HUES6 (cell line): ENCODE data around the gene GNPNAT1.
"Not testable (repeated sequence)": the region's sequence is repeated elsewhere in the genome, so short reads cannot be mapped to it uniquely, and the experiment has no call there.

Experiments used
- H3K27ac ChIP-seq: 2 replicates; pipeline ENCODE4 v1.7.0; 2013; ENCODE audit warnings: low read depth, mild to moderate bottlenecking, low read length, inconsistent platforms
- H3K27me3 ChIP-seq: 2 replicates; pipeline ENCODE4 v1.6.1; 2013; ENCODE audit warnings: low read length; ENCODE audit not compliant: control insufficient read depth, insufficient read depth
- H3K36me3 ChIP-seq: 2 replicates; pipeline ENCODE4 v1.6.1; 2013; ENCODE audit warnings: low read length; ENCODE audit not compliant: control insufficient read depth, insufficient read depth
- H3K4me1 ChIP-seq: 2 replicates; pipeline ENCODE4 v1.6.1; 2013; ENCODE audit warnings: low read length; ENCODE audit not compliant: control insufficient read depth, insufficient read depth
- H3K4me3 ChIP-seq: 2 replicates; pipeline ENCODE4 v1.5.1; 2013; ENCODE audit warnings: low read depth, low read length
- H3K9ac ChIP-seq: one replicate; pipeline ENCODE4 v1.6.1; 2013; ENCODE audit warnings: mild to moderate bottlenecking, low read length
- H3K9me3 ChIP-seq: 2 replicates; pipeline ENCODE4 v1.6.1; 2013; ENCODE audit warnings: low read depth, low read length; ENCODE audit not compliant: control insufficient read depth, insufficient read depth

GNPNAT1 gene

GRCh38 chr14:52790011-52790755 lies 1.2 kb downstream of the GNPNAT1 start:
- no peaks in the 10 kb centered on the region for H3K27me3 ChIP-seq
- H3K4me3 ChIP-seq = peak overlapping the region; percentile 77
- no peaks in the 10 kb centered on the region for H3K9me3 ChIP-seq
- no peak overlapping the region for H3K27ac ChIP-seq
- no peaks in the 10 kb centered on the region for H3K36me3 ChIP-seq
- peak overlapping the region; percentile 73 for H3K9ac ChIP-seq
- H3K4me1 ChIP-seq = peaks cover 7% of the 10 kb centered on the region

- Histone ChIP-seq H3K4me1 (peaks cover 7% of the 10 kb centered on the region), H3K4me3 (peak overlapping the region; percentile 77; the same call in 1 of the 2 replicates), H3K36me3 (0 out of 2 replicates have a peak, but pooled peaks cover 3% of the 10 kb centered on the region), H3K27ac (no peak overlapping the region), H3K9ac (no peak overlapping the region), H3K9me3 (no peaks in the 10 kb centered on the region), H3K27me3 (no peaks in the 10 kb centered on the region)
These were observed 2.3 kb downstream of the GNPNAT1 start for GRCh38 chr14:52789118-52789517.

- Histone ChIP-seq H3K9ac (no peak overlapping the region), H3K27ac (no peak overlapping the region), H3K9me3 (no peaks in the 10 kb centered on the region), H3K36me3 (peaks cover 22% of the 10 kb centered on the region), H3K4me1 (peaks cover under 1% of the 10 kb centered on the region), H3K4me3 (no peak overlapping the region), H3K27me3 (no peaks in the 10 kb centered on the region)
These were observed 4.5 kb downstream of the GNPNAT1 start for GRCh38 chr14:52786887-52787286.

- Histone ChIP-seq H3K4me3 (no peak overlapping the region), H3K9me3 (no peaks in the 10 kb centered on the region), H3K27ac (no peak overlapping the region), H3K9ac (no peak overlapping the region), H3K4me1 (no peaks in the 10 kb centered on the region), H3K27me3 (no peaks in the 10 kb centered on the region), H3K36me3 (peaks cover 55% of the 10 kb centered on the region)
These were observed 8.2 kb downstream of the GNPNAT1 start for GRCh38 chr14:52783206-52783605.

- H3K9ac ChIP-seq = no peak overlapping the region
- H3K4me3 ChIP-seq = no peak overlapping the region
- no peak overlapping the region for H3K27ac ChIP-seq
- H3K27me3 ChIP-seq = no peaks in the 10 kb centered on the region
- no peaks in the 10 kb centered on the region for H3K4me1 ChIP-seq
- peaks cover 70% of the 10 kb centered on the region for H3K36me3 ChIP-seq
- no peaks in the 10 kb centered on the region for H3K9me3 ChIP-seq
These were observed 9.8 kb downstream of the GNPNAT1 start for GRCh38 chr14:52781629-52782028.

GRCh38 chr14:52780893-52781292 lies 10.5 kb downstream of the GNPNAT1 start:
- H3K27ac ChIP-seq = no peak overlapping the region
- H3K36me3 ChIP-seq = peaks cover 76% of the 10 kb centered on the region
- no peak overlapping the region for H3K4me3 ChIP-seq
- no peaks in the 10 kb centered on the region for H3K4me1 ChIP-seq
- H3K9ac ChIP-seq = no peak overlapping the region
- no peaks in the 10 kb centered on the region for H3K9me3 ChIP-seq
- H3K27me3 ChIP-seq = no peaks in the 10 kb centered on the region

- no peaks in the 10 kb centered on the region for H3K27me3 ChIP-seq
- no peak overlapping the region for H3K27ac ChIP-seq
- H3K36me3 ChIP-seq = peaks cover 86% of the 10 kb centered on the region
- no peak overlapping the region for H3K4me3 ChIP-seq
- H3K9me3 ChIP-seq = no peaks in the 10 kb centered on the region
- no peaks in the 10 kb centered on the region for H3K4me1 ChIP-seq
- no peak overlapping the region for H3K9ac ChIP-seq
These were observed 12.7 kb downstream of the GNPNAT1 start for GRCh38 chr14:52778702-52779101.

- H3K4me3 ChIP-seq = no peak overlapping the region
- peaks cover 76% of the 10 kb centered on the region for H3K36me3 ChIP-seq
- no peaks in the 10 kb centered on the region for H3K4me1 ChIP-seq
- no peak overlapping the region for H3K9ac ChIP-seq
- no peak overlapping the region for H3K27ac ChIP-seq
- no peaks in the 10 kb centered on the region for H3K9me3 ChIP-seq
- no peaks in the 10 kb centered on the region for H3K27me3 ChIP-seq
These were observed 14.6 kb downstream of the GNPNAT1 start for GRCh38 chr14:52776816-52777215.

GRCh38 chr14:52769887-52770286 lies 21.5 kb downstream of the GNPNAT1 start:
- no peaks in the 10 kb centered on the region for H3K27me3 ChIP-seq
- peaks cover 62% of the 10 kb centered on the region for H3K36me3 ChIP-seq
- H3K9ac ChIP-seq = no peak overlapping the region
- no peak overlapping the region for H3K4me3 ChIP-seq
- H3K27ac ChIP-seq = no peak overlapping the region
- no peaks in the 10 kb centered on the region for H3K4me1 ChIP-seq
- H3K9me3 ChIP-seq = no peaks in the 10 kb centered on the region

- no peak overlapping the region for H3K9ac ChIP-seq
- no peak overlapping the region for H3K4me3 ChIP-seq
- H3K36me3 ChIP-seq = peaks cover 55% of the 10 kb centered on the region
- no peaks in the 10 kb centered on the region for H3K27me3 ChIP-seq
- H3K27ac ChIP-seq = no peak overlapping the region
- H3K9me3 ChIP-seq = no peaks in the 10 kb centered on the region
- H3K4me1 ChIP-seq = no peaks in the 10 kb centered on the region
These were observed 24.2 kb downstream of the GNPNAT1 start for GRCh38 chr14:52767058-52767833.

- H3K4me1 ChIP-seq, H3K27me3 ChIP-seq, H3K9ac ChIP-seq, H3K9me3 ChIP-seq, H3K4me3 ChIP-seq, H3K27ac ChIP-seq: not testable (repeated sequence)
- peaks cover 51% of the 10 kb centered on the region for H3K36me3 ChIP-seq
These were observed 28.5 kb downstream of the GNPNAT1 start for GRCh38 chr14:52762923-52763322.
